Measurements from ENCODE around the gene R3HCC1L. TPM values are rescaled to one million over a fixed set of nuclear protein-coding genes. Genes with fewer than 3 reads are reported as not detected.

R3HCC1L gene
- total and polyA plus RNA-seq, 11 donors: 4.0 to 8.6 (median 5.2) TPM

- no peak for ATAC-seq
- 64 to 77% (median 72%) methylated on average over 6 of the region's 6 CpGs for whole genome bisulfite sequencing, 4 donors
- H3K4me3 ChIP-seq: no peak overlapping the region
- no peak for DNase-seq
- H3K27ac ChIP-seq: no peak overlapping the region
- H3K4me1 ChIP-seq: peaks cover 0 to 16% (median 0%) of the 10 kb centered on the region in 12 donors
- H3K9me3 ChIP-seq: peaks cover 0 to 17% (median 2%) of the 10 kb centered on the region in 12 donors
- intact Hi-C loops (cut with DNase I): no loop called here
- no peaks in the 10 kb centered on the region for H3K27me3 ChIP-seq
- no peak for TF ChIP-seq POLR2A (IDR thresholded peaks at IDR 0.05)
- TF ChIP-seq CTCF (IDR thresholded peaks at IDR 0.05): no peak
- peaks cover 0 to 9% (median 0%) of the 10 kb centered on the region in 9 donors for H3K36me3 ChIP-seq
Measured at GRCh38 chr10:98196985-98197384, 62.5 kb downstream of the R3HCC1L start.

GRCh38 chr10:98201760-98202159 lies 67.3 kb downstream of the R3HCC1L start:
- DNase-seq: no peak
- 95 to 97% (median 96%) methylated on average over 5 of the region's 5 CpGs for WGBS, 4 donors
- TF ChIP-seq POLR2A (IDR thresholded peaks at IDR 0.05): no peak
- TF ChIP-seq CTCF (IDR thresholded peaks at IDR 0.05): no peak
- Histone ChIP-seq H3K27ac (no peak overlapping the region), H3K27me3 (no peaks in the 10 kb centered on the region), H3K4me1 (peaks cover 0 to 16% (median 0%) of the 10 kb centered on the region in 12 donors), H3K36me3 (no peaks in the 10 kb centered on the region), H3K4me3 (no peak overlapping the region), H3K9me3 (no peaks in the 10 kb centered on the region)
- intact Hi-C loops (cut with DNase I): no loop called here
- no peak for ATAC-seq

GRCh38 chr10:98202378-98202777 lies 67.9 kb downstream of the R3HCC1L start:
- intact Hi-C loops (cut with DNase I): no loop called here
- Histone ChIP-seq H3K36me3 (no peaks in the 10 kb centered on the region), H3K4me1 (peaks cover 0 to 10% (median 0%) of the 10 kb centered on the region in 12 donors), H3K27me3 (no peaks in the 10 kb centered on the region), H3K4me3 (no peak overlapping the region), H3K27ac (no peak overlapping the region), H3K9me3 (no peaks in the 10 kb centered on the region)
- TF ChIP-seq POLR2A (IDR thresholded peaks at IDR 0.05): no peak
- no peak for TF ChIP-seq CTCF (IDR thresholded peaks at IDR 0.05)
- ATAC-seq (no peak), DNase-seq (no peak)
- 87 to 96% (median 94%) methylated on average over 8 of the region's 8 CpGs for WGBS, 4 donors

- Histone ChIP-seq H3K4me3 (no peak overlapping the region), H3K36me3 (peaks cover 0 to 27% (median 19%) of the 10 kb centered on the region in 9 donors), H3K9me3 (no peaks in the 10 kb centered on the region), H3K4me1 (no peaks in the 10 kb centered on the region), H3K27ac (no peak overlapping the region), H3K27me3 (no peaks in the 10 kb centered on the region)
- no peak for TF ChIP-seq POLR2A (IDR thresholded peaks at IDR 0.05)
- TF ChIP-seq CTCF (IDR thresholded peaks at IDR 0.05): no peak
- intact Hi-C loops (cut with DNase I): no loop called here
- DNase-seq (no peak), ATAC-seq (no peak)
- 89 to 95% (median 94%) methylated on average over 2 of the region's 2 CpGs for WGBS, 4 donors
Measured at GRCh38 chr10:98205351-98205750, 70.9 kb downstream of the R3HCC1L start.
